GM12892 (cell line): Measurements from ENCODE around the gene TTLL11.

Experiments
- POLR2A ChIP-seq: IDR thresholded peaks from 2 replicates; pipeline ENCODE4 v1.6.1; 2011; ENCODE audit warnings: low read depth, low read length, control low read depth
- POLR2AphosphoS5 ChIP-seq: IDR thresholded peaks from 2 replicates; pipeline ENCODE4 v1.6.1; 2011; ENCODE audit warnings: low read depth, low read length, control low read depth
- TAF1 ChIP-seq: IDR thresholded peaks from 2 replicates; pipeline ENCODE4 v1.6.1; 2011; ENCODE audit warnings: low read depth, mild to moderate bottlenecking, control low read depth, low read length, borderline replicate concordance

GRCh38 chr9:122053064-122053463 is 40.0 kb downstream of the TTLL11 start:
- no peak for TF ChIP-seq TAF1
- TF ChIP-seq POLR2A = no peak
- TF ChIP-seq POLR2AphosphoS5 = no peak
